ENCODE results near the gene KRTAP4-3. TPM values are rescaled to one million over a fixed set of nuclear protein-coding genes. Genes with fewer than 3 reads are reported as not detected.

Gene KRTAP4-3
- total and polyA plus RNA-seq, 2 of the 8 experiments (the other 6 are each of a cell fraction or from before 2014, with no cell fraction given): not detected

- TF ChIP-seq GABPA (IDR thresholded peaks at IDR 0.05; ENCODE audit: borderline replicate concordance, insufficient read depth, low read length): no peak
- TF ChIP-seq MAX (IDR thresholded peaks at IDR 0.05): no peak
- TF ChIP-seq TAF1 (IDR thresholded peaks at IDR 0.05; ENCODE audit: low read depth, low read length): no peak
- TF ChIP-seq PHF8 (conservative IDR thresholded peaks at IDR 0.05; ENCODE audit: low read depth, low read length): no peak
- TF ChIP-seq POU5F1 (IDR thresholded peaks at IDR 0.05; ENCODE audit: low read depth, low read length): no peak
These were observed 20.4 kb downstream of the KRTAP4-3 start (continued) for GRCh38 chr17:41147531-41148204.

All from H1 (cell line).